Measurements from ENCODE around the gene USF2. TPM values are rescaled to one million over a fixed set of nuclear protein-coding genes. Genes with fewer than 3 reads are reported as not detected.

USF2 gene
- polyA plus RNA-seq, 1 donor (not counting 4 experiments of a cell fraction or from before 2014, with no cell fraction given): 53.8 TPM

GRCh38 chr19:35314858-35315470 lies 46.2 kb downstream of the USF2 start:
- Histone ChIP-seq H3K9me3 (ENCODE audit: control insufficient read depth, low read depth, low read length) (no peaks in the 10 kb centered on the region), H3K27ac (ENCODE audit: control insufficient read depth, insufficient read depth, low read length) (no peak overlapping the region), H3K9me1 (ENCODE audit: control insufficient read depth, extremely low read depth, insufficient read depth, low read length) (no peaks in the 10 kb centered on the region), H4K20me1 (ENCODE audit: control insufficient read depth, extremely low read depth, insufficient read depth, low read length) (no peaks in the 10 kb centered on the region), H3K4me1 (ENCODE audit: control insufficient read depth, extremely low read depth, insufficient read depth, low read length) (peaks cover 19% of the 10 kb centered on the region), H3K36me3 (ENCODE audit: control insufficient read depth in 2 of 2, extremely low read depth in 1 of 2, insufficient read depth in 2 of 2, low read length in 2 of 2) (no peaks in the 10 kb centered on the region), H3K4me3 (ENCODE audit: control insufficient read depth in 2 of 3, extremely low read depth in 1 of 3, insufficient read depth in 2 of 3, low read depth in 1 of 3, low read length in 3 of 3) (no peak overlapping the region), H3K79me2 (ENCODE audit: control insufficient read depth, insufficient read depth, low read length) (no peaks in the 10 kb centered on the region), H3K27me3 (ENCODE audit: control insufficient read depth, extremely low read depth, insufficient read depth, low read length) (peaks cover 3% of the 10 kb centered on the region), H3K4me2 (ENCODE audit: control insufficient read depth, extremely low read depth, insufficient read depth, low read depth, low read length) (no peak overlapping the region), H2AFZ (ENCODE audit: control insufficient read depth, low read length) (no peak overlapping the region), H3K9ac (ENCODE audit: control insufficient read depth, extremely low read depth, insufficient read depth, low read length) (no peak overlapping the region)
- TF ChIP-seq CTCF (optimal IDR thresholded peaks at IDR 0.05 in 1 of 3, IDR thresholded peaks at IDR 0.05 in 1 of 3, conservative IDR thresholded peaks at IDR 0.05 in 1 of 3; ENCODE audit: extremely low read depth in 1 of 3, insufficient read depth in 2 of 3, low read length in 3 of 3) (no peak), EZH2 (IDR thresholded peaks at IDR 0.05; ENCODE audit: low read length) (no peak)
- DNase-seq (ENCODE audit: low read depth, low spot score): no peak
- dilution Hi-C loops (cut with MboI; ENCODE audit: extremely low pct_ligation_motif_present, low sequenced_read_pairs): no loop called here
- no peak for FAIRE-seq

DNA sequence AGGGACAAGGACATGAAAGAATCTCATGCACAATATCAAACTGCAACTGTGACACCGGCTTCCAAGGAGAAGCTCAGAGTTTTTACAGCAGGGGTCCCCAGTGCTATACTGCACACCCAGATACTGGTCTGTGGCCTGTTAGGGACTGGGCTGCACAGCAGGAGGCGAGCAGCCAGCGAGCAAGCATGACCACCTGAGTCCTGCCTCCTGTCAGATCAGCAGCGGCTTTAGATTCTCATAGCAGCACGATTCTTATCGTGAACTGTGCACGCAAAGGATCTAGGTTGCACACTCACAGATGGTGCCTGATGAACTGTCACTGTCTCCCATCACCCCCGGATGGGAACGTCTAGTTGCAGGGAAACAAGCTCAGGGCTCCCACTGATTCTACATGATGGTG lies 47.1 kb downstream of the USF2 start:
- Histone ChIP-seq H3K36me3 (ENCODE audit: control insufficient read depth in 2 of 2, extremely low read depth in 1 of 2, insufficient read depth in 2 of 2, low read length in 2 of 2) (no peaks in the 10 kb centered on the region), H3K27me3 (ENCODE audit: control insufficient read depth, extremely low read depth, insufficient read depth, low read length) (no peaks in the 10 kb centered on the region), H3K4me1 (ENCODE audit: control insufficient read depth, extremely low read depth, insufficient read depth, low read length) (peaks cover 19% of the 10 kb centered on the region), H3K9ac (ENCODE audit: control insufficient read depth, extremely low read depth, insufficient read depth, low read length) (no peak overlapping the region), H3K4me3 (ENCODE audit: control insufficient read depth in 2 of 3, extremely low read depth in 1 of 3, insufficient read depth in 2 of 3, low read depth in 1 of 3, low read length in 3 of 3) (no peak overlapping the region), H2AFZ (ENCODE audit: control insufficient read depth, low read length) (no peak overlapping the region), H4K20me1 (ENCODE audit: control insufficient read depth, extremely low read depth, insufficient read depth, low read length) (no peaks in the 10 kb centered on the region), H3K9me1 (ENCODE audit: control insufficient read depth, extremely low read depth, insufficient read depth, low read length) (no peaks in the 10 kb centered on the region), H3K9me3 (ENCODE audit: control insufficient read depth, low read depth, low read length) (no peaks in the 10 kb centered on the region), H3K27ac (ENCODE audit: control insufficient read depth, insufficient read depth, low read length) (no peak overlapping the region), H3K4me2 (ENCODE audit: control insufficient read depth, extremely low read depth, insufficient read depth, low read depth, low read length) (no peak overlapping the region), H3K79me2 (ENCODE audit: control insufficient read depth, insufficient read depth, low read length) (no peaks in the 10 kb centered on the region)
- dilution Hi-C loops (cut with MboI; ENCODE audit: extremely low pct_ligation_motif_present, low sequenced_read_pairs): no loop called here
- DNase-seq (ENCODE audit: low read depth, low spot score): no peak
- FAIRE-seq: no peak
- TF ChIP-seq EZH2 (IDR thresholded peaks at IDR 0.05; ENCODE audit: low read length) (no peak), CTCF (optimal IDR thresholded peaks at IDR 0.05 in 1 of 3, IDR thresholded peaks at IDR 0.05 in 1 of 3, conservative IDR thresholded peaks at IDR 0.05 in 1 of 3; ENCODE audit: extremely low read depth in 1 of 3, insufficient read depth in 2 of 3, low read length in 3 of 3) (no peak)

All from keratinocyte (primary cell).